ENCODE measurements around the gene ANXA10.
"Not testable (repeated sequence)": the region's sequence is repeated elsewhere in the genome, so short reads cannot be mapped to it uniquely, and the experiment has no call there.

Gene ANXA10

GRCh38 chr4:168102403-168102802 lies 10.1 kb downstream of the ANXA10 start:
- TF ChIP-seq POU2F2 (IDR thresholded peaks at IDR 0.05; ENCODE audit: low read depth, low read length) (no peak), PAX5 (IDR thresholded peaks at IDR 0.05; ENCODE audit: insufficient read depth, low read length, severe bottlenecking) (no peak), POLR2A (IDR thresholded peaks at IDR 0.05; ENCODE audit: low read depth, low read length) (no peak), SPI1 (IDR thresholded peaks at IDR 0.05; ENCODE audit: low read depth, low read length) (no peak)
- DNase-seq (ENCODE audit: insufficient read length, low spot score) (no peak), FAIRE-seq (no peak)

GRCh38 chr4:168109527-168109926 lies 17.2 kb downstream of the ANXA10 start:
- DNase-seq (ENCODE audit: insufficient read length, low spot score) (no peak), FAIRE-seq (no peak)
- TF ChIP-seq PAX5 (IDR thresholded peaks at IDR 0.05; ENCODE audit: insufficient read depth, low read length, severe bottlenecking) = no peak
- no peak for TF ChIP-seq POLR2AphosphoS5 (IDR thresholded peaks at IDR 0.05; ENCODE audit: low read depth, low read length)

- not testable (repeated sequence) for DNase-seq (ENCODE audit: insufficient read length, low spot score); FAIRE-seq
Measured at GRCh38 chr4:168113059-168113458, 20.7 kb downstream of the ANXA10 start.

- FAIRE-seq = no peak
- TF ChIP-seq PAX5 (IDR thresholded peaks at IDR 0.05; ENCODE audit: insufficient read depth, low read length, severe bottlenecking) (no peak), POLR2A (IDR thresholded peaks at IDR 0.05; ENCODE audit: low read depth, low read length) (no peak), SPI1 (IDR thresholded peaks at IDR 0.05; ENCODE audit: low read depth, low read length) (no peak), POLR2AphosphoS5 (IDR thresholded peaks at IDR 0.05; ENCODE audit: low read depth, low read length) (no peak), POU2F2 (IDR thresholded peaks at IDR 0.05; ENCODE audit: low read depth, low read length) (no peak), TAF1 (IDR thresholded peaks at IDR 0.05; ENCODE audit: low read depth, low read length) (no peak)
- no peak for DNase-seq (ENCODE audit: insufficient read length, low spot score)
Measured at GRCh38 chr4:168118116-168118655, 25.8 kb downstream of the ANXA10 start.

GRCh38 chr4:168119100-168119499 lies 26.8 kb downstream of the ANXA10 start:
- DNase-seq (ENCODE audit: insufficient read length, low spot score) (no peak), FAIRE-seq (no peak)
- TF ChIP-seq TAF1 (IDR thresholded peaks at IDR 0.05; ENCODE audit: low read depth, low read length) (no peak), POU2F2 (IDR thresholded peaks at IDR 0.05; ENCODE audit: low read depth, low read length) (no peak), POLR2A (IDR thresholded peaks at IDR 0.05; ENCODE audit: low read depth, low read length) (no peak), SPI1 (IDR thresholded peaks at IDR 0.05; ENCODE audit: low read depth, low read length) (no peak), POLR2AphosphoS5 (IDR thresholded peaks at IDR 0.05; ENCODE audit: low read depth, low read length) (no peak)

- FAIRE-seq = no peak
- TF ChIP-seq SPI1 (IDR thresholded peaks at IDR 0.05; ENCODE audit: low read depth, low read length) (no peak), POU2F2 (IDR thresholded peaks at IDR 0.05; ENCODE audit: low read depth, low read length) (no peak), PAX5 (IDR thresholded peaks at IDR 0.05; ENCODE audit: insufficient read depth, low read length, severe bottlenecking) (no peak), TAF1 (IDR thresholded peaks at IDR 0.05; ENCODE audit: low read depth, low read length) (no peak), POLR2A (IDR thresholded peaks at IDR 0.05; ENCODE audit: low read depth, low read length) (no peak), POLR2AphosphoS5 (IDR thresholded peaks at IDR 0.05; ENCODE audit: low read depth, low read length) (no peak)
- DNase-seq (ENCODE audit: insufficient read length, low spot score) = no peak
Measured at GRCh38 chr4:168119890-168120289, 27.6 kb downstream of the ANXA10 start.

GRCh38 chr4:168120811-168121210 lies 28.5 kb downstream of the ANXA10 start:
- TF ChIP-seq SPI1 (IDR thresholded peaks at IDR 0.05; ENCODE audit: low read depth, low read length) = no peak
- no peak for TF ChIP-seq PAX5 (IDR thresholded peaks at IDR 0.05; ENCODE audit: insufficient read depth, low read length, severe bottlenecking)
- no peak for TF ChIP-seq POLR2A (IDR thresholded peaks at IDR 0.05; ENCODE audit: low read depth, low read length)
- TF ChIP-seq POLR2AphosphoS5 (IDR thresholded peaks at IDR 0.05; ENCODE audit: low read depth, low read length) = no peak
- no peak for TF ChIP-seq TAF1 (IDR thresholded peaks at IDR 0.05; ENCODE audit: low read depth, low read length)
- TF ChIP-seq POU2F2 (IDR thresholded peaks at IDR 0.05; ENCODE audit: low read depth, low read length) = no peak
- DNase-seq (ENCODE audit: insufficient read length, low spot score) (no peak), FAIRE-seq (no peak)

- no peak for DNase-seq (ENCODE audit: insufficient read length, low spot score)
- no peak for FAIRE-seq
- TF ChIP-seq SPI1 (IDR thresholded peaks at IDR 0.05; ENCODE audit: low read depth, low read length) = no peak
- no peak for TF ChIP-seq PAX5 (IDR thresholded peaks at IDR 0.05; ENCODE audit: insufficient read depth, low read length, severe bottlenecking)
- TF ChIP-seq POU2F2 (IDR thresholded peaks at IDR 0.05; ENCODE audit: low read depth, low read length) = no peak
- TF ChIP-seq POLR2AphosphoS5 (IDR thresholded peaks at IDR 0.05; ENCODE audit: low read depth, low read length) = no peak
- no peak for TF ChIP-seq TAF1 (IDR thresholded peaks at IDR 0.05; ENCODE audit: low read depth, low read length)
- TF ChIP-seq POLR2A (IDR thresholded peaks at IDR 0.05; ENCODE audit: low read depth, low read length) = no peak
Measured at GRCh38 chr4:168124008-168124641, 31.8 kb downstream of the ANXA10 start.

- DNase-seq (ENCODE audit: insufficient read length, low spot score) (no peak), FAIRE-seq (no peak)
- TF ChIP-seq PAX5 (IDR thresholded peaks at IDR 0.05; ENCODE audit: insufficient read depth, low read length, severe bottlenecking) (no peak), SPI1 (IDR thresholded peaks at IDR 0.05; ENCODE audit: low read depth, low read length) (no peak), POLR2AphosphoS5 (IDR thresholded peaks at IDR 0.05; ENCODE audit: low read depth, low read length) (no peak), POU2F2 (IDR thresholded peaks at IDR 0.05; ENCODE audit: low read depth, low read length) (no peak), POLR2A (IDR thresholded peaks at IDR 0.05; ENCODE audit: low read depth, low read length) (no peak), TAF1 (IDR thresholded peaks at IDR 0.05; ENCODE audit: low read depth, low read length) (no peak)
Measured at GRCh38 chr4:168126952-168127351, 34.6 kb downstream of the ANXA10 start.

GRCh38 chr4:168128601-168129000 lies 36.3 kb downstream of the ANXA10 start:
- DNase-seq (ENCODE audit: insufficient read length, low spot score) (no peak), FAIRE-seq (no peak)
- TF ChIP-seq TAF1 (IDR thresholded peaks at IDR 0.05; ENCODE audit: low read depth, low read length) = no peak
- TF ChIP-seq POU2F2 (IDR thresholded peaks at IDR 0.05; ENCODE audit: low read depth, low read length) = no peak
- no peak for TF ChIP-seq POLR2AphosphoS5 (IDR thresholded peaks at IDR 0.05; ENCODE audit: low read depth, low read length)
- TF ChIP-seq SPI1 (IDR thresholded peaks at IDR 0.05; ENCODE audit: low read depth, low read length) = no peak
- no peak for TF ChIP-seq POLR2A (IDR thresholded peaks at IDR 0.05; ENCODE audit: low read depth, low read length)
- no peak for TF ChIP-seq PAX5 (IDR thresholded peaks at IDR 0.05; ENCODE audit: insufficient read depth, low read length, severe bottlenecking)
